Eye (tissue), 1 donor: Measurements from ENCODE around the gene CCDC184.
"Not testable (repeated sequence)": the region's sequence is repeated elsewhere in the genome, so short reads cannot be mapped to it uniquely, and the experiment has no call there.

Source experiments
- DNase-seq: peaks from one replicate; pipeline ENCODE4 v3.0.0-alpha.2; 2015

The CCDC184 gene

DNA sequence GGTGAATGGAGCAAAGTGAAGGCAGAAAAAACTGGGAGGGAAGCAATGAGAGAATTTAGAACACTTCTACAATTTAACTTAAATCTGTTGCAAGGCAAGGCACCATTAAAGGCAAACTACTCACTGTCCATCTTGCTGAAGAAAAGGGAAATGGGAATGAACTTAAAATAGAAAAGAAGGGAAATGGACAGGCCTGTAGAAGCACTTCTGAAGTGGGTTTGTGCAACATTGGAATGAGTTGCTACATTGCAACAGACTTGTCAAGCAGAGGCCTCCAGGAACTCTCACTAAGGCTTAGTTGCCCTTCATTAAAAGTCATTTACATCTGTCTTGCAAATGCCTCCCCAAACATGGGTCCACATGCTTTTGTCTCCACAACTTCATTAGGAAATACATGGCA is 33.3 kb downstream of the CCDC184 start:
- DNase-seq = no peak

DNA sequence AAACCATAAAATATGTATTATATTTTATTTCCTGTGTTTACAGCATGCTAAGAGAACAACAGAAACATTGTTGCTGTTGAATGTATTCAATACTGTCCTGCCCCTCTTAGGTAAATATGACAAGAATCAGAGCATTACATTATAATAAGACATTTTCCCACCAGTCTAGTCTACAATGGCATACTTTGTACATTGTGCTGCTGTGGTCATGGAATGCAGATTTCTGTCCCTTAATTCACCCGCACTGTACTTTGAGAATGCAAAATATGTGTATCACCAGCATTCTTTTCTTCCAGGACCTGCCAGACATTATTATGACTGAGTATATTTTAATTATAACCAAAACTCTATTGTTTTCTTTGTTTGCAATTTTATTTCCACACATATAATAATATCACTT is 36.2 kb downstream of the CCDC184 start:
- peak; percentile 23 for DNase-seq

DNA sequence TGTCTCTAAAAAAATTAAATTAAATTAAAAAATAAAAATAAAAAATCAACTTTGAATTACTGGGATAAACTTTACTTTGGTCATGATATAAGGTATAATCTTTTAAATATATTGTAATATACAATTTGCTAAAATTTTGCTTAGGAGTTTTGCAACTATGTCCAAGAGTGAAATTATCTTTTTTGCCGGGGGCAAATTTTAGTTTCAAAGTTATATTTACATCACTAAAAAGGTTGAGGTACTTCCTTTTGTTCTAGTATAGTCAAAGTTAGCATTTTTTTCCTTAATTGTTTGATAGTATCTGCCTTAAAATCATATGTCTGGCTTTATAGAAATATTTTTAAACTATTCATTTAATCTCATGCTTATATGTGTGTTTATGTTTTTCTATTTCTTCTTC is 37.3 kb downstream of the CCDC184 start:
- no peak for DNase-seq

DNA sequence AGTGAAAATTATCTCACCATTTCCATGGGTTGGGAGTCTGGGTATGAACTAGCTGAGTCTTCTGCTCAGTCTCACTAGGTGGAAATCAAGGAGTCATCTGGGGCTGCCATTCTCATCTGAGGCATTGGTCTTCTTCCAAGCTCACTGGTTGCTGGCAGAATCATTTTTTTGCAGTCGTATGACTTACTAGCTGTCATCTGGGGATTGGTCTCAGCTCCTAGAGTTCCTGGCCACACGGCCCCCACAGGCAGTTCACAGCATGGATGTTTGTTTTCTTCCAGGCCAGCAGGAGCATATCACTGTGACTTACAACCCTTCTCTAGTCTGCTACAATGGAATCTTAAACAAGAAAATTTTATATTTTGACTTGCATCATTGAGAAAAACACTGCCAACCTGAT is 38.2 kb downstream of the CCDC184 start:
- no peak for DNase-seq

DNA sequence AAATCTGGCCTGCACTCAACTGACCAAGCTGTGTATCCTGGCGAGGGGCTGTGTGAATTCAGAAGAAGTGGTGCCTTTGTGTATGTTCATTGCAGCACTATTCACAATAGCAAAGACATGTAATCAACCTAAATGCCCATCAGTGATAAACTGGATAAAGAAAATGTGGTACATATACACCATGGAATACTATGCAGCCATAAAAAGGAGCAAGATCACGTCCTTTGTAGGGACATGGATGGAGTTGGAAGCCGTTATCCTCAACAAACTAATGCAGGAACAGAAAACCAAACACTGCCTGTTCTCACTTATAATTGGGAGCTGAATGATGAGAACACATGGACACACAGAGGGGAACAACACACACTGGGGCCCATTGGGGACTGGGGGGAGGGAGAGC is 41.1 kb downstream of the CCDC184 start:
- DNase-seq = not testable (repeated sequence)

DNA sequence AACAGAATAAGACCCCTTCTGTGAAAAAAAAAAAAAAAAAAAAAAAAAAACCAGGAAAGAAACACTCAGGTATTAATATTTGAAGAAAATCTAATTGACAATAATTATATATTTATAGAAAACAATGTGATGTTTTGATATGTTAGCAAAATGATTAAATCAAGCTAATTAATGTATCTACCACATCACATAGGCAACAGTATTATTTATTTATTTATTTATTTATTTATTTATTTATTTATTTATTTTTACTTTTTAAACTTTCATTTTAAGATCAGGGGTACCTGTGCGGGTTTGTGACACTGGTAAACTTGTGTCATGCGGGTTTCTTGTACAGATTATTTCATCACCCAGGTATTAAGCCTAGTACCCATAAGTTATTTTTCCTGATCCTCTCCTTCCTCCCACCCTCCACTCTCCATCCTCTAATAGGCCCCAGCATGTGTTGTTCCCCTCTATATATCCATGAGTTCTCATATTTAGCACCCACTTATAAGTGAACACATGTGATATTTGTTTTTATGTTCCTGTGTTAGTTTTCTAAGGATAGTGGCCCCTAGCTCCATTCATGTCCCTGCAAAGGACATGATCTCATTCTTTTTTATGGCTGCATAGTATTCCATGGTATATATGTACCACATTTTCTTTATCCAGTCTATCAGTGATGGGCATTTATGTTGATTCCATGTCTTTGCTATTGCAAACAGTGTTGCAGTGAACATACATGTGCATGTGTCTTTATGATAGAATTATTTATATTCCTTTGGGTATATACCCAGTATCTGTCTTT is 47.9 kb downstream of the CCDC184 start:
- not testable (repeated sequence) for DNase-seq
